IPS-18c (cell line): Measurements from ENCODE around the gene CTRL.

Experiments
- H3K4me3 ChIP-seq: 2 replicates; pipeline ENCODE4 v1.7.0; 2013; ENCODE audit warnings: low read depth, mild to moderate bottlenecking, low read length, moderate library complexity; ENCODE audit not compliant: insufficient read depth
- H3K9me3 ChIP-seq: one replicate; pipeline ENCODE4 v1.6.1; 2013; ENCODE audit warnings: mild to moderate bottlenecking, low read length, moderate library complexity; ENCODE audit not compliant: control insufficient read depth, insufficient read depth

CTRL gene

DNA sequence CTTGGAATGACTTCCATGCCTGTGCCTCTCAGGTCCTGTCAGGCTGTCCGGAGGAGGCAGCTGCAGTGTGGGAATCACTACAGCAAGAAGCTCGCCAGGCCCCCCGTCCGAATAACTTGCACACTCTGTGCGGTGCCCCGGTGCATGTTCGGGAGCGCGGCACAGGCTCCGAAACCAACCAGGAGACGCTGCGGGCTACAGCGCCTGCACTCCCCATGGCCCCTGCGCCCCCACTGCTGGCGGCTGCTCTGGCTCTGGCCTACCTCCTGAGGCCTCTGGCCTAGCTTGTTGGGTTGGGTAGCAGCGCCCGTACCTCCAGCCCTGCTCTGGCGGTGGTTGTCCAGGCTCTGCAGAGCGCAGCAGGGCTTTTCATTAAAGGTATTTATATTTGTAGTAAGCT, 45.7 kb downstream of the CTRL start:
- H3K4me3 ChIP-seq = no peak overlapping the region
- no peaks in the 10 kb centered on the region for H3K9me3 ChIP-seq

DNA sequence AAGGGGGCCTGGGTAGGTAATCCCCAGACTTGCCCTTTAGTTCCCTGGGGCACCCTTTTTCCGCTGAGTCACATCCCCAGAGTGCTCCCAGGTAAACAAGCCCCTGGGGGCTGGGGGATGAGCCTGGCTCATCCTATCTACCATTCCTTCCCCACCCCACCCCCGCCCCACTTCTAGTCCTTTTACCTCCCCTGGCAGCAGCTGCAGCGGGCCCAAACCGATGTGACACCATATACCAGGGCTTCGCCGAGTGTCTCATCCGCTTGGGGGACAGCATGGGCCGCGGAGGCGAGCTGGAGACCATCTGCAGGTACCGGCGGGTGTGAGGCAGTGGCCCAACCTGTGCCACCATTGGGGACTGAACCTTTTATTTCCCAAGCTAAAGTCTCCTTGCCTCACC, 46.1 kb downstream of the CTRL start:
- Histone ChIP-seq H3K9me3 (no peaks in the 10 kb centered on the region), H3K4me3 (no peak overlapping the region; the same call in 1 of the 2 replicates)

DNA sequence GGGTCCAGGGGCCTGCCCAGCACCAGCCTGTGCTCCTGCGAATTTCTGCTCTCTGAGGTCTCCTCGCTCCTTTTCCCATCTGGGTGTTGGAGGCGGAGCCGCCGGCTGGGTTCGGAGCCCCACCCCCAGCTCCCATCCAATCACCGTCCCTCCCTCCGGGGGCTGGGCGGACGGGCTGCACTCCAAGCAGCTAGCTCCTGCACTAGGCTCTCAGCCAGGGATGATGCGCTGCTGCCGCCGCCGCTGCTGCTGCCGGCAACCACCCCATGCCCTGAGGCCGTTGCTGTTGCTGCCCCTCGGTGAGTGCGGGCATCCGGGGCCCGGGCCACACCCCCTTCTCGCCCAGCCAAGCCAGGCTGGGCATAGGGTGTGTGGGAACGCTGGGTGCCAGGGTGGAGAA, 47.0 kb downstream of the CTRL start, which contains the start of gene NRN1L:
Gene NRN1L, plus strand, starts transcription at position 202 of the 400 bp plus-strand sequence. Its CDS starts 19 bp downstream, at position 221.
- H3K4me3 ChIP-seq = peak within 1 kb of the TSS; percentile 28
- H3K9me3 ChIP-seq = no peaks in the 10 kb centered on the region

DNA sequence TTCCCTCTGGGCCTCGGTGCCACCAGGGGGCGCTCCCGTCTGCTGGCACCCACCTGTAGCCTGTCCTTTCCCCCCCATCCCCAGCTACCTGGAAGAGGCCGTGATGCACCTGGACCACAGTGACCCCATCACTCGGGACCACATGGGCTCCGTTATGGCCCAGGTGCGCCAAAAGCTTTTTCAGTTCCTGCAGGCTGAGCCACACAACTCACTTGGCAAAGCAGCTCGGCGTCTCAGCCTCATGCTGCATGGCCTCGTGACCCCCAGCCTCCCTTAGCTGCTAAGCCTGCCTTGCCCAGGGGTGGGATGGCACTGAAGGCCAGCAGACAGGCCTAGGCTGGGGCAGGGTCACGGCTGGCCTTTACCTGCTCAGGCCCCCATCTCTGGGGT, 47.8 kb downstream of the CTRL start:
- Histone ChIP-seq H3K4me3 (no peak overlapping the region; the same call in 1 of the 2 replicates), H3K9me3 (no peaks in the 10 kb centered on the region)

DNA sequence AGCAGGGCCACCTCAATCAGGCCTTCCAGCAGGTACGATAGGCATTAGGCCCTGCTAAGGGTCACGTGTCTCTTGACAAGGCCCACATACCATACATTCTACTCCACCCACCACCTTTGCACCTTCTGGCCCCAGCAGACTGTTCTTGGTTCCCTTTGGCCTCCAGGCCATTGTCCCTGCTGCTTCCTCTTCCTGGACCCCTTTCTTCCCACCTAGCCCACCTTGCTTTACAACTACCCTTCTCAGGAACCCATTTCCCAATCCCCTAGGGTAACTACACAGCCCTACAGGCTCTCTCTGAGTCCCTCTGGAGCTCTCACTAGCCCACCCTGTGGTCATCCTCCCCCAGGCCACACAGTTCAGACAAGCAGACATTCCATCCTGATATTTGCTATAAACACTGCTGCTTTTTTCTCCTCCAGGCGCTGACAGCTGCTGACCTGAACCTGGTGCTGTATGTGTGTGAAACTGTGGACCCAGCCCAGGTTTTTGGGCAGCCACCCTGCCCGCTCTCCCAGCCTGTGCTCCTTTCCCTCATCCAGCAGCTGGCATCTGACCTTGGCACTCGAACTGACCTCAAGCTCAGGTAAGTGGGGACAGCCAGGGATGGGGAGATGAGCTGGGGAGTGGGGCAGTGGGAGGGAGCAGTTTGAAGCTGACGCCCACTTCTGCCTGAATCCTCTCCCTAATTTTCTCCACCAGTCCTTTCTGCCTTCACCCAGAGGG, 48.4 kb downstream of the CTRL start:
- no peak overlapping the region for H3K4me3 ChIP-seq
- H3K9me3 ChIP-seq = no peaks in the 10 kb centered on the region

DNA sequence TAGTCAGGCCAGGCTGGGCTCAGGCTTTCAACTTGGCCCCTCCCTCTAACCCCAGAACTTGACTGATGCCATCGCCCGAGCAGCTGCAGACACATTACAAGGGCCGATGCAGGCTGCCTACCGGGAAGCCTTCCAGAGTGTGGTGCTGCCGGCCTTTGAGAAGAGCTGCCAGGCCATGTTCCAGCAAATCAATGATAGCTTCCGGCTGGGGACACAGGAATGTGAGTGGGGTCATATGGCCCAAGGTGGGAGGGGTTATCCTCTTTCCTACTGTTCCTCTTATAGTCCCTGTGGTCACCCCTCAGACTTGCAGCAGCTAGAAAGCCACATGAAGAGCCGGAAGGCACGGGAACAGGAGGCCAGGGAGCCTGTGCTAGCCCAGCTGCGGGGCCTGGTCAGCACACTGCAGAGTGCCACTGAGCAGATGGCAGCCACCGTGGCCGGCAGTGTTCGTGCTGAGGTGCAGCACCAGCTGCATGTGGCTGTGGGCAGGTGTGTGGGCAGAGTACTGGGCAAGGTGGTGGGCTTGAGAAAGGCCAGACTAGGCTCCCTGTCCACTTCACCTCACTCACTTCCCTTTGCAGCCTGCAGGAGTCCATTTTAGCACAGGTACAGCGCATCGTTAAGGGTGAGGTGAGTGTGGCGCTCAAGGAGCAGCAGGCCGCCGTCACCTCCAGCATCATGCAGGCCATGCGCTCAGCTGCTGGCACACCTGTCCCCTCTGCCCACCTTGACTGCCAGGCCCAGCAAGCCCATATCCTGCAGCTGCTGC, 49.1 kb downstream of the CTRL start:
- Histone ChIP-seq H3K9me3 (no peaks in the 10 kb centered on the region), H3K4me3 (no peak overlapping the region)

DNA sequence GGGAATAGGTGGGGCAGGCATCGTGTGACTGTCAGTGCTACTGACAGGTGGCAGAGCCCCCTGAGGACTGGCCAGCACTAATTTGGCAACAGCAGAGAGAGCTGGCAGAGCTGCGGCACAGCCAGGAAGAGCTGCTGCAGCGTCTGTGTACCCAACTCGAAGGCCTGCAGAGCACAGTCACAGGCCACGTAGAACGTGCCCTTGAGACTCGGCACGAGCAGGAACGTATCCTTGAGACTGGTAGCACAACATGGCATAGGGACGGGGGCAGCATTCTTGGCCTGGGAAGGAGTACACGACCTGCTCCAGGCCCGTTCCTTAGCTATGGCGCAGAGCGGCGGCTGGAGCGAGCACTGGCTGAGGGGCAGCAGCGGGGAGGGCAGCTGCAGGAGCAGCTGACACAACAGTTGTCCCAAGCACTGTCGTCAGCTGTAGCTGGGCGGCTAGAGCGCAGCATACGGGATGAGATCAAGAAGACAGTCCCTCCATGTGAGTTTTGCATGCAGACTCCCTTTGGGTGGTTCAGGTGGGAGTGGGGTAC, 50.0 kb downstream of the CTRL start:
- no peaks in the 10 kb centered on the region for H3K9me3 ChIP-seq
- no peak overlapping the region for H3K4me3 ChIP-seq

DNA sequence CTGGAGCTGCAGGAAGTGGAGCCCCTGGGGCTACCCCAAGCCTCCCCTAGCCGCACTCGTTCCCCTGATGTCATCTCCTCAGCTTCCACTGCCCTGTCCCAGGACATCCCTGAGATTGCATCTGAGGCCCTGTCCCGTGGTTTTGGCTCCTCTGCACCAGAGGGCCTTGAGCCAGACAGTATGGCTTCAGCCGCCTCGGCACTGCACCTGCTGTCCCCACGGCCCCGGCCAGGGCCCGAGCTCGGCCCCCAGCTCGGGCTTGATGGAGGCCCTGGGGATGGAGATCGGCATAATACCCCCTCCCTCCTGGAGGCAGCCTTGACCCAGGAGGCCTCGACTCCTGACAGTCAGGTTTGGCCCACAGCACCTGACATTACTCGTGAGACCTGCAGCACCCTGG, 51.1 kb downstream of the CTRL start:
- no peaks in the 10 kb centered on the region for H3K9me3 ChIP-seq

DNA sequence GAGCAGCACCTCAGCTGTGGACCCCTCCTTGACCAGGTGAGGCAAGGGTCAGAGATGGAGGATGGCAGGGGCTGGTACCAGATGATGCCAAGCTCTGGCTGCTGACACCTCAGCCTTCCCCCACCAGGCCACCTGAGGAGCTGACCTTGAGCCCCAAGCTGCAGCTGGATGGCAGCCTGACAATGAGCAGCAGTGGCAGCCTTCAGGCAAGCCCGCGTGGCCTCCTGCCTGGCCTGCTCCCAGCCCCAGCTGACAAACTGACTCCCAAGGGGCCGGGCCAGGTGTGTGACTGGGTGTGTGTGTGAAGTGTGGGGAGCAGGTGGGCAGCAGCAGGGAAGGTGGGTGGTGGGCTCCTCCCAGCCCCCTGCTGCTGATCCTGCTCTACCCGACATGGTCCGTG, 51.7 kb downstream of the CTRL start:
- H3K4me3 ChIP-seq = no peak overlapping the region
- no peaks in the 10 kb centered on the region for H3K9me3 ChIP-seq

More for the DNA sequence above, 51.1 kb downstream of the CTRL start:
- no peak overlapping the region for H3K4me3 ChIP-seq
